SKM-1 (cell line): ENCODE results near the gene INTS11.
"Not testable (repeated sequence)": the region's sequence is repeated elsewhere in the genome, so short reads cannot be mapped to it uniquely, and the experiment has no call there.

Experiments
- DNase-seq: peaks from one replicate; lab custom pipeline; 2025; ENCODE audit not compliant: unreplicated experiment; lab: John Stamatoyannopoulos, UW

INTS11 gene

DNA sequence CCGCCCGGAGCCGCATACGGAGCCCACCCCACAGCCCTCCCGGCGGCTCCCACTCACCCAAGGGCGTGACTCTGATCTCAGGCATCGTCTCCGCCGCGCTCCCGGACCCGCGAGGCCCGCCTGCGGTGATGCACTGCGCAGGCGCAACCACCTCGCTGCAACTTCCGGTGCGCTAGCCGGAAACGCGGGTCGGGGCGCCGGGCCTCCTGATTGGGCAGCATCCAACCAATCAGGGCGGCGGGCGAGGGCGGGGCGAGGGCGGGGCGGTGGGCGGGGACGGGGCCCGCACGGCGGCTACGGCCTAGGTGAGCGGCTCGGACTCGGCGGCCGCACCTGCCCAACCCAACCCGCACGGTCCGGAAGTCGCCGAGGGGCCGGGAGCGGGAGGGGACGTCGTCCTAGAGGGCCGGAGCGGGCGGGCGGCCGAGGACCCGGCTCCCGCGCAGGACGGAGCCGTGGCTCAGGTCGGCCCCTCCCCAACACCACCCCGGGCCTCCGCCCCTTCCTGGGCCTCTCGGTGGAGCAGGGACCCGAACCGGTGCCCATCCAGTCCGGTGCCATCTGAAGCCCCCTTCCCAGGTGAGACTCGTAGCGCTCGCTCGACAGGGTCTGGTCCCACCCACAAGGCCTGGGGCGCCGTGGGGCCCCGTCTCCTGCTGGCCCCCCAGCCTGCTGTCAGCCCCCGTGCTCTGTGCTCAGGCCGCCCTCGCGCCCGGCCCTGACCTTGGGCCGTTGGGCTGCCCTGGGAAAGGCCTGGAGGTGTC is at the start of gene INTS11, which contains the start of gene CPTP:
Gene INTS11 (minus strand): TSS at position 137 of the 764 bp plus-strand sequence. CDS start 52 bp downstream, at position 85.
Gene CPTP (plus strand): TSS at position 279 of the 764 bp plus-strand sequence. CDS start 2,109 bp downstream, outside the sequence.
- peak; percentile 64 for DNase-seq

DNA sequence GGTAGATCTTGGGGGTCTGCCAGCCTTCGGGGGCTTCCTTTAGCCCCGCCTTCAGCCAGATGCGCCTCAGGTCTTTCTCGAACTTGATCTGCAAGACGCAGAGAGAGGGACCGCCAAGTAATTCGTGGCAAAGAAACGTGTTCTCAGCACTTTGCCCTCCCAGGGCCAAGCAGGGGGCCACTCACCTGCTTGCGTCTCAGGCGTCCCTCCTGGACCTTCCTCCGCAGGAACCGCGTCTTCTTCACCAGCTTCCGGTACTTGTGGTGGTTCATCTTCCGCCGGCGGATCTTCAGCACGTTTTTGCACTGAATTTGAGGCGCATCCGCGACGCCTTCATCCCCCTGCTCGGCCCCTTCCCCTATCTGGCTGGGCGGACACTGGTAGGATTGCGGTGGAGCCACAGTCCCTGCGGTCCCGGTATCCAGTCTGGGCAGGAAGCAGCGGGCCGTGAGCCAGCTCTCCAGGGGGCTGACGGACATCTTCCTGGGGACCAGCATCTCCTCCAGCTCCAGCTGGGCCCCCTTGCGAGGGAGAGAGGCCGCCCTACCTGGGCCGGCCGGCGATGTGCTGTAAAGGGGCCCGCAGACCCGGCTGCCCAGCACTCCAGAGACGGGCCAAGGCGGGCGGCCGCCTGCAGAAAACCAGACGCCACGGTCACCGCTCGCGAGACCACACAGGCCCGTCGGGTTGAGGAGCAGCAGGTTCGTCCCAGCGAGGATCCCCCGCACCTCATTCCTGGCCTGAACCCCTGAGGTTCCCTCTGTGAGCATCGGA is 49.5 kb upstream of the INTS11 start:
- DNase-seq, result no peak

DNA sequence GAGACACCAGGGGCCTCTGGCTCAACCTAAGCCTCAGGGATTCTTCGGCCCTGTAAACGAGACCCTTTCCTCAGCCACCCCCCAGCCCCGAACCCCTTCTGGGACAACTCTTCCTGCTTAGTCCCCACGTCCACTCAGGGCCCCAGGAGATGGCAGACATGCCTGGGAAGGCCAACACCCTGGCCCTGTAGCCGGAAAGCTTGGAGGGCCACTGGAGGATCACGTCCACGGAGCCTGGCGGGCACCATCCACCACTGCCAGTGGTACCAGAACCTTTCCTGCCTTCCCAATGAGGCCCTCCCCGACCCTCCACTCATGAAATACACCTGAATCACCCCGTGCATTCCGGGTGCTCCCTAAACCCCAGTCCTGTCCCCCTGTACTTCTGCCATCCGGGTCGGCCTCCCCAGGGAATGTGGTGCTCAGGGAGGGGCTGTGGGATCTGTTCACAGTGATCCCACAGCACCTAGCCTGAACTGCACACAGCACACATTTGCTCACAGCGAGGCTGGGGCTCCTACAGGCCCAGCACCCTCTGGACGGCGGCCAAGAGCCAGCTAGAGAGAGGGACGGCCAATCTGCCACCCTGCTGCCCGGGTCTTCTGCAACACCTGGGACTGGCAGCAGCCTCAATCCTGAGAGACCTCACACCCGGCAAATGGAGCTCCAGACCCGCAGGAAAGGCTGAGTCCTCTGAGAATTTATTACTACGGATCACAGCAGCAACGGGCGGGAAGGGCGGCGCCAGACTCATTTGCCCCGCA is 48.8 kb upstream of the INTS11 start:
- DNase-seq, result no peak

DNA sequence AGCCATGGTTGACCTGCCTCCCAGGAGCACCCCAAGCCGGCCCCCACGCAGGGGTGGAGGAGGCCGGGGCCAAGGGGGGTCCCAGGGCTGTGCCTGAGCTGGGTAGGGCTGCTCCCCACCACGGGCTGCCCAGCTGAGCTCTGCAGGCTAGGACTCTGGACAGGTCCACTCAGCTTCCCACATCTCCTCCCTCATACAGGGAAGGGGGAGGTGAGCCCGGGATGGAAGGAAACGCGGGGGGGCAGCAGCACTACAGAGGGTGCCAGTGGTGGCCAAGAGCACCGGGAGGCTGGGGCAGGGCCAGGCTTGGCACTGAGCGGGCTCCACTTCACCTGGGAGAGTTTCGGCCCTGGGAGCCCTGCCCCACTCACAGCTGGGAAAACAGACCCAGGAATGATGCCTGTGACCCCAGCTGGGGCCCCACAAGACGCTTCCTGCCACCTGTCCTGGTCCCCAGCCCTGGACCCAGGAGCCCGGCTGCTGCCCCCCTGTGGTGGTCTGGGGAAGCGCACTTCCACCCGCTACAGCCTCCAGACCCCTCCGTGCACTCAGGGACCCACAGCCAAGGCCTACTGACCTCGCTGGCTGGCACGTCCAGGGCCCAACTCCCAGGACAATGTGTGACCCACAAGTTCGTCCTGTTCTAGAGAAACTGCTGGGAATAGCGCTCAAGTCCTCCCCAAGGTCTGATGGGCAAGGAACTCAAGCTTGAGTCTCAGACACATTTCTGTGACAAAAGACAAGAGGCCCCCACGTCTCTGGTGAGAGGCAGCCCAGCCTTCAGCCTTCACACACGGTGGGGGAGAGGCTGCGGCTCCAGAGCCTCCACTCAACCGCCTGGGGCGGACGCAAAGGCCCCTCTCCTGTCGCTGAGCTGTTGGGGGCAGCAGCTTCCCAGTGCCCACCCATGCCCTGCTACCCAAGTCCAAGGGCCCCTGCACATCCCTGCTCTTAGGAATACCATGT is 47.6 kb upstream of the INTS11 start:
- DNase-seq, result no peak

DNA sequence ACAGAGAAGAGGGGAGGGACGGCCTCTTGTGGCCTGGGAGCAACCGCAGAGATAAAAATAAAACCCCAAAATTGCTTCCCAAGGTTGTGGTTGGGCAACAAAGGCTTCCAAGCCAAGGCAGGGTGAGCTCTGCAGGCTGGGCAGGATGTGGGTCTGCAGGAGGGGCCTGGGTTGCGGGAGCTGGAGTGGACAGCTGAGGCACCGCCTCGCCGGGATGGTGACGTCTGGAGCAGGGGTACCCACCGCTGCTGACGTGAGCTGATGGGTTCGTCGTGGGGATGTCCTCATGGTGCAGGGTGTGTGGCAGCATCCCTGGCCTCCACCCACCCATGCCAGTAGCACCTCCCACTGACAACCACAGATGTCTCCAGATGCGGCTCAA is 46.9 kb upstream of the INTS11 start:
- DNase-seq, result peak; percentile 73

DNA sequence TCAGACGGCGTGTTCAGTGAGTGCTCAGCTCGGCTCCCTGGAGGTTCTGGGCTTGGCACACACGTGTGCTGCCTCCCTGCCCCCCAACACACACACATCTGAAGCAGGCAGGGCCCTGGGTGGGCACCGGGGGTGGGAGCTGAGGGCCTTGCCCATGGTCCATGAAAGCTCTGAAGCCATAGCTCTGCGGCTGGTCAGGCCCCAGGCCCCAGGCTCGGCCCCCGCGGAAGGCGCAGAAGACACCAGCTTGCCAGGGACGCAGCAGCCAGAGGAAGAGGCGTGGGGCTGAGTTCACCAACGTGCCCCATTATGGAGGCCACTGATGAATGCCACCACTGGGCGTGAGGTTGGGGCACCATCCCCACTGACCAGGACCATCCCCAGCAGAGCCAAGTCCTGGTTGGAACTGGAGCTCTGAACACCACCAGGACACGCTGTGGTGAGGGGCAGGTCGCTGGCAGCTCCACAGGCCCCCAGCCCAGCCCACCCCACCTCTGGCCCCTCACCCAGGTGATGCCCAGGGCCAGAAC is 46.4 kb upstream of the INTS11 start:
- DNase-seq, result no peak

DNA sequence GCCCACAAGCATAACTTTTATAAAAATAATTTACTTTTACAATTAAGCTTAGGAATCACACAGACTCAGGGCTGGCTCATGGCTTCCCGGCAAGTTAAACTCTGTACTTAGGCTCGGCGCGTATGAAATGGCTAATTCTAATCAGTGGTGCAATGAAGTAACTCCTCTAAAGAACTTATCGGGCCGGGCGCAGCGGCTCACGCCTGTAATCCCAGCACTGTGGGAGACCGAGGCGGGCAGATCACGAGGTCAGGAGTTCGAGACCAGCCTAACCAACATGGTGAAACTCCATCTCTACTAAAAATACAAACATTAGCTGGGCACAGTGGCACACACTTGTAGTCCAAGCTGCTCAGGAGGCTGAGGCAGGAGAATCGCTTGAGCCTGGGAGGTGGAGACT is 45.6 kb upstream of the INTS11 start:
- not testable (repeated sequence) for DNase-seq

DNA sequence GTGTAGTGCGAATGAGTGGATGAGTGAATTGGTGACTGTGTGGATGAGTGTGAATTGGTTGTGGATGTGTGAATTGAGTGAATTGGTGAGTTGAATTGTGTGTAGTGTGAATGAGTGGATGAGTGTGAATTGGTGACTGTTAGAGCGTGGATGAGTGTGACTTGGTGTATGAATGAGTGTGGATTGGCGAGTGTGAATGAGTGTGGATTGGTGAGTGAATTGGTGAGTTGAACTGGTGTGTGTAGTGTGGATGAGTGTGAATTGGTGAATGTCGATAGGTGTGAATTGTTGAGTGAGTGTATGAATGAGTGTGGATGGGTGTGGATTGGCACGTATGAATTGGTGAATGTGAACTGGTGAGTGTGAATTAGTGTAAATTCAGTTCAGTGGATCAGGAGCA is 42.9 kb upstream of the INTS11 start:
- DNase-seq, result no peak

DNA sequence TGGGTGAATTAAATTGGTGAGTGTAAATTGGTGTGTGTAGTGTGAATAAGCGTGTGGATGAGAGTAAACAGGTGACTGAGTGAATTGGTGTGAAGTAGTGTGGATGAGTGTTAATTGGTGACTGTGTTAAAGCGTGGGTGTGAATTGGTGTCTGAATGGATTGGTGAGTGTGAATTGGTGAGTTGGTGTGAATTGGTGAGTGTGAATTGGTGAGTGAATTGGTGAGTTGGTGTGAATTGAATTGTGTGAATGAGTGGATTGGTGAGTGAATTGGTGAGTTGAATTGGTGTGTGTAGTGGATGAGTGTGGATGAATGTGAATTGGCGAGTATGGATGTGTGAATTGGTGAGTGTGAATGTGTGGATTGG is 42.2 kb upstream of the INTS11 start:
- no peak for DNase-seq

DNA sequence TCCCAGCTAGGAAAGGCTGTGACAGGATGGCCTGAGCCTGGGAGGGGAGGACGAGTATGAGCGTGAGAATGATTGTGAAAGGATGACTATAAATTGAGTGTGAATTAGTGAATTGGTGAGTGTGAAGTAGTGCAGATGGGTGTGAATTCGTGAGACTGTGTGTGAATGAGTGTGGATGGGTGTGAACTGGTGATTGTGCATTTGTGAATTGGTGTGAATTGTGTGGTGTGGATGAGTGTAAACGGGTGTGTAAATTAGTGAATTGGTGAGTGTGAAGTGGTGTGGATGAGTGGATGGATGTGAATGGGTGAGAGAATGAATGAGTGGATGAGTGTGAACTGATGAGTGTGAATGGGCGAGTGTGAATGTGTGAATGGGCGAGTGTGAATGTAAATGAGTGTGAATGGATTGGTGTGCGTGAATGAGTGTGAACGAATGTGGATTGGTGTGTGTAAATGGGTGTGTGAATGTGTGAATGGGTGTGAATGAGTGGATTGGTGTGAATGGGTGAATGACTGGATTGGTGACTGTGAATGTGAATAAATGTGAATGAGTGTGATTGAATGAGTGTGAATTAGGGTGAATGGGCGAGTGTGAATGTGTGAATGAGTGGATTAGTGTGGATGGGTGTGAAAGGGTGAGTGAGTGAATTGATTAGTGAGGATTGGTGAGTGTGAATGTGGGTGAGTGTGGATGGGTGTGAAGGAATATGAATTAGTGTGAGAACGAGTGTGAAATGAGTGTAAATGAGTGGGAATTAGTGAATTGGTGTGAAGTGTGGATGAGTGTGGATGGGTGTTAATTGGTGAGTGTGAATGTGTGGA is 41.6 kb upstream of the INTS11 start:
- no peak for DNase-seq

DNA sequence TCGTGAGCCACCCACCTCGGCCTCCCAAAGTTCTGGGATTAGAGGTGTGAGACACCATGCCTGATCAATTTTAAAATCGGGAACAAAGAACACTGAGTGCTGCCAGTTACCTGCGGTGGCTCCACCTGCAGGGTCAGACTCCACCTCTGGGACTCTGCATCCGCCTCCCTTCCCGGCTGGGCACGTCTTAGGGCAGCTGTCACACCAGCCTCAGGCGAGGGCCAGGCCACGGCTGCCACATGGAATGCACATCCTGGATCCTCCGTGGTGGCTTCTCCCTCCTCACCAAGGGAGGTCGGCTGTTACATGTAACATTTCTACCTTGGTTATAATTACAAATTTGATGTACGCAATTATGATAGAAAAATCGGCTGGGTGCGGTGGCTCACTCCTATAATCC is 39.8 kb upstream of the INTS11 start:
- no peak for DNase-seq

DNA sequence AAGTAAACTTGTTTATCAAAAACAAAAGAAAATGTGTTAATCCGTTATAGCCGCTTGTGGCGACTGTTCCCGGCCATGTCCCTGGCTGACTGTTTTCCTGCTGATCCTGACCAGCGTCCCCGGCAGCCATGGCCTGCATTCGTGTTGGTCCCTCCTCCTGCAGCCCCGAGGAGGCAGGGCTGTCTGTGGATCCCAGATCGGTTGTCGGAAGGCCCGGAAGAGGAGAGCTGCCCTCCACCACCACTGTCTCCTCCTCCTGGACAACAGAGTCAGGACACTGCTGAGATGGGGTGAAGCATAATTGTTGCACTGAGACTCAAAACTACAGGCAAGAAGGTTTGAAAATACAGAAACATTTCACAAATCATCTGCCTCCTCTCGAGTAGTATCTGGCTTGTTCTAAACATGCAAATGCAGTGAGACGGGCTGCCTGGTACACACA is 37.5 kb upstream of the INTS11 start:
- DNase-seq, result no peak

DNA sequence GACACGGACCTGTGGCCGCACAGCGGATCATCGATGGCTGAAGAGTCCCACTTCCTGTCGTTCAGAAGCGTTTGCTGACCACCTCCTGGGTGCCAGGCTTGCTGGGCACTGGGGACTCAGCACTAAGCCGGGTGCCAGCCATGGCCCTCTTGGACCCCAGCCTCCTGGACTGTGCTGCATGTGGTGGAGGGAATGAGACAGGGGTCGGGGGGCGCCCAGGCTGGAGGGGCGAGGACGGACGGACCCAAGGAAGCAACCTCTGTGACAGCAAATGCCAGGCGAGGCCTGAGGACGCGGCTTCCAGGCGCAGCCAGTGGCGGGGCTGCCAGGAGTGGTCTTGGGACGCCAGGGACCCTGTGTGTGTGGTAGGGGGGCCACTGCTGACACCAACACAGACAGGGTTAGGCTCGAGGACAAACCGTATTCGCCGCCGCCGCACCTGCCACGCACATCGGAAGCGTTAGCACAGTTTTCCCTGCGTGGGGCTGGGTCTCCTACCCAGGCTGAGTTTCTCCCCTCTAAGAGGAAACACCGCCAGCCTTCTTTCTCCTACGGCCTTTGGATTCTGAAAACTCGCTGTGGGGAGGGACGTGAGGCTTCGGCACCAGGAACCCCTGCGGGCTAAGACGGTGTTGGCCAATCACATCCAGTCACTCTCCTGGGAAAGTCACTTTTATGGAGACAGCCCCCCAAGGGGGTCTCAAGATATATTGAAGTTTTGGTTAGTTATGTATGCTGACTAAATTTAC is 36.9 kb upstream of the INTS11 start:
- DNase-seq, result no peak

DNA sequence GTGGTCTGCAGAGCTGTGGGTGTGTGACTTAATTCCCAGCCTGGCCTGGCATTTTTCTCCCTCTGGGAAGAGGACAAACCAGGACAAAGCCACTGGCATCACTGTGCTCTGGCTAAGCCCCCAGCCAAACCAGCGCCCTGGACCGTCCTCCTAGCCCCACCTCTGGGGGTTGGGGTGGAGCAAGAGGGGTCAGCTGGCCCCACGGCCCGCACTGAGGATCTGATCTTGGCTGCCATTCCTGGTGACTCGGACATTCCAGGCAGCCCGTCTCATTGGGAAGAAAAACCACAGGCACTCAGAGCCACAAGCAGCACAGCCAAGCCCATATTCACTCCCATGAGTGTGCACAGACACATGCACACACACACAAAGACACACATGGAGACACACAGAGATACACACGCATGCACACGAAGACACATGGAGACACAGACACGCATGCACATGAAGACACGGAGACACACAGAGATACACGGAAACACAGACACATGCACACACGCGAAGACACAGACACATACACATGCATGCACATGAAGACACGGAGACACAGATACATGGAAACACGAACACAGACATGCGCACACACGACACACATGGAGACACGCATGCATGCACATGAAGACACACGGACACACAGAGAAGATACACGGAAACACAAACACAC is 36.2 kb upstream of the INTS11 start:
- no peak for DNase-seq

DNA sequence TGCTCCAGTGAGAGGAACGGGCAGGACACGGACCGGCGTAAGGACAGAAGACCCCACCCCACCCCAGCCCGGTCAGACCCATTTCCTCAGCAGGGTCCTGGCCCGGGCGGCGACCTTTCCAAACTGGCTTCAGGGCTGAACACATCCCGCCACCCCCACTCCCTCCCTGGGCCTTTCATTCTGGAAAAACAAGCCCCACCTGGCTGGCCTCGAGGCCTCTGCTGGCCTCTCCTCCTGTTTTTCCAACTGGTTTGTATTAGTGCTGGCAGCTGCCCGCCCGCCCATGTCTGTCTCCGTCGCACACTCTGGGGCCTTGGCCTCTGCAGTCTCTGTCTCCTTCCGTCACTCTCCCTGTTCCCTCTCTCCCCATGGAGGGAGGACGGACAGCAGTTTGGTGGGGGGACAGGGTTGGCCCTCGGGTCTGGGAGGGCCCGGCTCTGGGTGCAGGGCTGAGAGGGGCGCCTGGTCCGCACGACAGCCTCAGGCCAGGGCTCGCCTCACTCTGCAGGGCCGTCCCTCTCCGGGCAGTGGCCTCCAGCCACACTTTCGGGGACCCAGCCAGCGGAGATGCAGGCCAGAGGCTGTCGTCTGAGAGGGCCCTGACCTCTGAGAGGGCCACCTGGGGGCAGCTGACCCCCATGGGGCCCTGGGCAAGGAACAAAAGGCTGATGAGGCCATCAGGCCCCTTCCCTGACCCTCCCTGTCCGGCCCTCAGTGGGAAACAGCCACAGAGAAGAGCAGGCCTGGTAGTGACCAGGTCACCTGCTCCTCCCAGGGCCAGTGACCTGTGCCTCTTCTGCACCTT is 35.4 kb upstream of the INTS11 start:
- no peak for DNase-seq

DNA sequence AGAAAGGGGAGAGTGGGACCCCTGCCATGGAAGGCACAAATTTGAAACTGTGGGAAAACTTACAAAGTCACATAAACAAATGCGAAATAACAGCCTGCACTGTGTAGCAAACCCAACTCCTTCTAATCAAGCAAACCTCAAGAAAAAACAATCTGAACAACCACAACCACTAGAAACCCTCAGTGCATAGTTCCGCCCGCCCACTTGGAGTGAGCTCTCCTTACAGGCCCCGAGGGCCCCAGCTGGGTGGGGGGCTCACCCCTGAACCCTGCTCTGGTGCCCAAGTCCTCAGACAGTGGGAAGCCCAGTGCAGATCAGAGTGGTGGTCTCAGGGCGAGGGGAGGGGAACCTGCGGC is 34.8 kb upstream of the INTS11 start:
- no peak for DNase-seq
